ENCODE measurements around the gene NDUFS2.

NDUFS2 gene

GRCh38 chr1:161196521-161197451 lies 5.4 kb upstream of the NDUFS2 start:
- DNase-seq = no peak

- DNase-seq = no peak
Observed at GRCh38 chr1:161197560-161198193, 4.5 kb upstream of the NDUFS2 start.

GRCh38 chr1:161198194-161198896 lies 3.8 kb upstream of the NDUFS2 start:
- DNase-seq = no peak

GRCh38 chr1:161198897-161199431 lies 3.2 kb upstream of the NDUFS2 start, which contains the start of gene ADAMTS4:
Gene ADAMTS4 (minus strand): TSS chr1:161199054. CDS start chr1:161198627, 427 bp downstream.
- no peak for DNase-seq

GRCh38 chr1:161199506-161200139 lies 2.5 kb upstream of the NDUFS2 start:
- DNase-seq = no peak

- DNase-seq = peak; percentile 31
Observed at GRCh38 chr1:161200421-161200991, 1.7 kb upstream of the NDUFS2 start.

GRCh38 chr1:161200992-161201835 lies 953 bp upstream of the NDUFS2 start:
- no peak for DNase-seq

GRCh38 chr1:161206411-161207140 lies 4.4 kb downstream of the NDUFS2 start:
- DNase-seq = no peak

GRCh38 chr1:161207173-161207572 lies 5.0 kb downstream of the NDUFS2 start:
- no peak for DNase-seq

- peak; percentile 74 for DNase-seq
Observed at GRCh38 chr1:161209790-161210409, 7.7 kb downstream of the NDUFS2 start.

GRCh38 chr1:161214369-161214768 lies 12.2 kb downstream of the NDUFS2 start:
- no peak for DNase-seq

- no peak for DNase-seq
Observed at GRCh38 chr1:161215076-161215475, 12.9 kb downstream of the NDUFS2 start, which contains the start of gene FCER1G. Gene FCER1G (plus strand): TSS chr1:161215295. CDS start chr1:161215322, 27 bp downstream.

- no peak for DNase-seq
Observed at GRCh38 chr1:161216945-161217712, 15.0 kb downstream of the NDUFS2 start.

GRCh38 chr1:161217831-161218230 lies 15.7 kb downstream of the NDUFS2 start:
- no peak for DNase-seq

GRCh38 chr1:161218301-161219077 lies 16.3 kb downstream of the NDUFS2 start:
- no peak for DNase-seq

GRCh38 chr1:161219078-161219892 lies 17.1 kb downstream of the NDUFS2 start:
- DNase-seq = no peak

- no peak for DNase-seq
Observed at GRCh38 chr1:161220002-161220401, 17.8 kb downstream of the NDUFS2 start.

All from activated CD4-positive, alpha-beta T cell treated with anti-CD3 and anti-CD28 coated beads, Interleukin-2, amount 50 U/mL, for 16 hours (primary cell).